Naive B cell (primary cell): ENCODE data around the gene MTIF2. TPM values are rescaled to one million over a fixed set of nuclear protein-coding genes. Genes with fewer than 3 reads are reported as not detected.
A peak's percentile ranks its signal among the peaks of the same experiment; 100 is the strongest.
"Not testable (repeated sequence)": the region's sequence is repeated elsewhere in the genome, so short reads cannot be mapped to it uniquely, and the experiment has no call there.

Experiments
- ATAC-seq, 2 donors: fragments of 150-1000 bp; cut with Tn5 transposase; 2 replicates each; pipeline ENCODE4 v1.10.0; 2021; ENCODE audit warnings: low read depth in 2 of 2, mild to moderate bottlenecking in 2 of 2, moderate library complexity in 2 of 2
- DNase-seq: peaks from one replicate; pipeline ENCODE4 v3.0.0; 2022
- H3K27ac Mint-ChIP-seq, 6 donors: one replicate each; pipeline ENCODE4 v1.8.0; 2020 to 2022; ENCODE audit warnings: mild to moderate bottlenecking in 6 of 6, mixed read lengths in 6 of 6, moderate library complexity in 5 of 6, inconsistent platforms in 2 of 6
- H3K27me3 Mint-ChIP-seq, 3 donors: one replicate each; pipeline ENCODE4 v1.8.0; 2021 to 2022; ENCODE audit warnings: mixed read lengths in 3 of 3, mild to moderate bottlenecking in 1 of 3
- H3K36me3 Mint-ChIP-seq, 2 donors: one replicate each; pipeline ENCODE4 v1.8.0; 2020 to 2022; ENCODE audit warnings: mixed read lengths in 2 of 2, inconsistent platforms in 1 of 2, mild to moderate bottlenecking in 1 of 2
- H3K4me1 Mint-ChIP-seq, 3 donors: one replicate each; pipeline ENCODE4 v1.8.0; 2020 to 2022; ENCODE audit warnings: mixed read lengths in 3 of 3, inconsistent platforms in 1 of 3, mild to moderate bottlenecking in 1 of 3, moderate library complexity in 1 of 3
- H3K4me3 Mint-ChIP-seq, 8 donors: one replicate each; pipeline ENCODE4 v1.8.0; 2020 to 2022; ENCODE audit warnings: mild to moderate bottlenecking in 8 of 8, mixed read lengths in 8 of 8, moderate library complexity in 8 of 8, inconsistent platforms in 2 of 8
- H3K9me3 Mint-ChIP-seq, 7 donors: one replicate each; pipeline ENCODE4 v1.8.0; 2020 to 2022; ENCODE audit warnings: mixed read lengths in 7 of 7, mild to moderate bottlenecking in 5 of 7, inconsistent platforms in 2 of 7, moderate library complexity in 1 of 7
- polyA plus RNA-seq, 6 donors: library from polyadenylated mRNA; unstranded; fragments of 300-500 nt; fragmentation: Illumina TruSeq; gene quantifications; one replicate each; pipeline ENCODE4 v1.2.3, GENCODE V29; 2021; ENCODE audit warnings: low read depth in 6 of 6

MTIF2 gene
- polyA plus RNA-seq, 6 donors from 2014 or later, result 7.3 to 23.2 (median 16.5) TPM

- Mint-ChIP-seq H3K4me1 (peaks cover 14 to 46% (median 22%) of the 10 kb centered on the region in 3 donors), H3K9me3 (peaks cover 0 to 5% (median 0%) of the 10 kb centered on the region in 7 donors), H3K27me3 (no peaks in the 10 kb centered on the region)
Measured at GRCh38 chr2:55223958-55224760, 44.9 kb downstream of the MTIF2 start.

GRCh38 chr2:55213822-55214221 is 55.2 kb downstream of the MTIF2 start:
- no peaks in the 10 kb centered on the region for H3K4me1 Mint-ChIP-seq
- no peaks in the 10 kb centered on the region for H3K9me3 Mint-ChIP-seq

More at GRCh38 chr2:55223958-55224760, 44.9 kb downstream of the MTIF2 start:
- H3K36me3 Mint-ChIP-seq, result no peaks in the 10 kb centered on the region
- ATAC-seq, result no peak
- DNase-seq, result no peak
- H3K27ac Mint-ChIP-seq, result peak overlapping the region; percentile 74 to 96 (median 89)
- peak overlapping the region; percentile 68 to 93 (median 83) for H3K4me3 Mint-ChIP-seq

GRCh38 chr2:55204950-55205349 is 64.1 kb downstream of the MTIF2 start:
- no peaks in the 10 kb centered on the region for H3K4me1 Mint-ChIP-seq
- H3K27me3 Mint-ChIP-seq, result no peaks in the 10 kb centered on the region
- DNase-seq, result no peak
- peak overlapping the region in 1 of 8 donors; percentile 54 for H3K4me3 Mint-ChIP-seq
- H3K27ac Mint-ChIP-seq, result no peak overlapping the region
- ATAC-seq, result no peak
- peaks cover 5 to 37% (median 18%) of the 10 kb centered on the region in 7 donors for H3K9me3 Mint-ChIP-seq
- H3K36me3 Mint-ChIP-seq, result peaks cover 21 to 32% of the 10 kb centered on the region in 2 donors

More at GRCh38 chr2:55213822-55214221, 55.2 kb downstream of the MTIF2 start:
- Mint-ChIP-seq H3K4me3 (no peak overlapping the region), H3K27me3 (no peaks in the 10 kb centered on the region), H3K27ac (peak overlapping the region in 2 of 6 donors; percentile 16 to 53), H3K36me3 (peaks cover 0 to 5% of the 10 kb centered on the region in 2 donors)
- DNase-seq (no peak), ATAC-seq (no peak)

GRCh38 chr2:55204536-55204935 is 64.5 kb downstream of the MTIF2 start:
- Mint-ChIP-seq H3K9me3 (peaks cover 7 to 41% (median 22%) of the 10 kb centered on the region in 7 donors), H3K4me3 (peak overlapping the region in 1 of 8 donors; percentile 54), H3K27me3 (no peaks in the 10 kb centered on the region), H3K36me3 (peaks cover 25 to 32% of the 10 kb centered on the region in 2 donors), H3K27ac (peak overlapping the region in 1 of 6 donors; percentile 32), H3K4me1 (no peaks in the 10 kb centered on the region)
- no peak for DNase-seq
- no peak for ATAC-seq

GRCh38 chr2:55200416-55200815 is 68.6 kb downstream of the MTIF2 start:
- H3K4me3 Mint-ChIP-seq, result no peak overlapping the region
- no peaks in the 10 kb centered on the region for H3K4me1 Mint-ChIP-seq
- no peak for ATAC-seq
- H3K9me3 Mint-ChIP-seq, result peaks cover 17 to 46% (median 30%) of the 10 kb centered on the region in 7 donors
- peaks cover 47 to 52% of the 10 kb centered on the region in 2 donors for H3K36me3 Mint-ChIP-seq
- H3K27me3 Mint-ChIP-seq, result no peaks in the 10 kb centered on the region
- no peak for DNase-seq
- H3K27ac Mint-ChIP-seq, result no peak overlapping the region

GRCh38 chr2:55196526-55196925 is 72.5 kb downstream of the MTIF2 start:
- Mint-ChIP-seq H3K27me3 (no peaks in the 10 kb centered on the region), H3K9me3 (peaks cover 13 to 34% (median 23%) of the 10 kb centered on the region in 7 donors), H3K27ac (peak overlapping the region in 1 of 6 donors; percentile 10), H3K4me3 (no peak overlapping the region), H3K36me3 (peaks cover 45 to 47% of the 10 kb centered on the region in 2 donors), H3K4me1 (no peaks in the 10 kb centered on the region)
- DNase-seq, result no peak
- no peak for ATAC-seq

GRCh38 chr2:55191888-55192287 is 77.1 kb downstream of the MTIF2 start:
- H3K36me3 Mint-ChIP-seq, result peaks cover 14 to 26% of the 10 kb centered on the region in 2 donors
- H3K4me1 Mint-ChIP-seq, H3K27ac Mint-ChIP-seq, H3K27me3 Mint-ChIP-seq, H3K4me3 Mint-ChIP-seq, DNase-seq, ATAC-seq: not testable (repeated sequence)
- H3K9me3 Mint-ChIP-seq, result peaks cover 0 to 27% (median 6%) of the 10 kb centered on the region in 7 donors

GRCh38 chr2:55186837-55187236 is 82.2 kb downstream of the MTIF2 start:
- H3K27ac Mint-ChIP-seq, DNase-seq, H3K4me3 Mint-ChIP-seq, ATAC-seq, H3K27me3 Mint-ChIP-seq, H3K4me1 Mint-ChIP-seq: not testable (repeated sequence)
- H3K9me3 Mint-ChIP-seq, result peaks cover 0 to 20% (median 6%) of the 10 kb centered on the region in 7 donors
- peaks cover 7 to 17% of the 10 kb centered on the region in 2 donors for H3K36me3 Mint-ChIP-seq

Other genes with a start within 250 kb of the MTIF2 start
- 10 to 100 TPM; 41.3 to 57.8 (median 53.0) TPM for gene RTN4, start 218.8 kb downstream of the MTIF2 start, polyA plus RNA-seq
- gene CLHC1, start 36.9 kb downstream of the MTIF2 start, polyA plus RNA-seq, result 1 to 10 TPM in 4 of 6 donors, under 1 TPM in 1, not detected in 1; 0.90 to 3.5 (median 1.6) TPM
- 1,000 to 10,000 TPM; 1,837 to 3,584 (median 3,029) TPM for gene RPS27A, start 36.5 kb downstream of the MTIF2 start, polyA plus RNA-seq
- 1 to 10 TPM; 1.3 to 5.0 (median 2.8) TPM for gene CCDC88A, start 150.6 kb upstream of the MTIF2 start, polyA plus RNA-seq